GM21529 (cell line): Measurements from ENCODE around the gene PLCB1.
"Not testable (repeated sequence)": the region's sequence is repeated elsewhere in the genome, so short reads cannot be mapped to it uniquely, and the experiment has no call there.

ENCODE experiments used
- ATAC-seq: cut with Tn5 transposase; IDR thresholded peaks from one replicate; pipeline ENCODE4 v1.9.1; 2021; ENCODE audit not compliant: unreplicated experiment

The PLCB1 gene

DNA sequence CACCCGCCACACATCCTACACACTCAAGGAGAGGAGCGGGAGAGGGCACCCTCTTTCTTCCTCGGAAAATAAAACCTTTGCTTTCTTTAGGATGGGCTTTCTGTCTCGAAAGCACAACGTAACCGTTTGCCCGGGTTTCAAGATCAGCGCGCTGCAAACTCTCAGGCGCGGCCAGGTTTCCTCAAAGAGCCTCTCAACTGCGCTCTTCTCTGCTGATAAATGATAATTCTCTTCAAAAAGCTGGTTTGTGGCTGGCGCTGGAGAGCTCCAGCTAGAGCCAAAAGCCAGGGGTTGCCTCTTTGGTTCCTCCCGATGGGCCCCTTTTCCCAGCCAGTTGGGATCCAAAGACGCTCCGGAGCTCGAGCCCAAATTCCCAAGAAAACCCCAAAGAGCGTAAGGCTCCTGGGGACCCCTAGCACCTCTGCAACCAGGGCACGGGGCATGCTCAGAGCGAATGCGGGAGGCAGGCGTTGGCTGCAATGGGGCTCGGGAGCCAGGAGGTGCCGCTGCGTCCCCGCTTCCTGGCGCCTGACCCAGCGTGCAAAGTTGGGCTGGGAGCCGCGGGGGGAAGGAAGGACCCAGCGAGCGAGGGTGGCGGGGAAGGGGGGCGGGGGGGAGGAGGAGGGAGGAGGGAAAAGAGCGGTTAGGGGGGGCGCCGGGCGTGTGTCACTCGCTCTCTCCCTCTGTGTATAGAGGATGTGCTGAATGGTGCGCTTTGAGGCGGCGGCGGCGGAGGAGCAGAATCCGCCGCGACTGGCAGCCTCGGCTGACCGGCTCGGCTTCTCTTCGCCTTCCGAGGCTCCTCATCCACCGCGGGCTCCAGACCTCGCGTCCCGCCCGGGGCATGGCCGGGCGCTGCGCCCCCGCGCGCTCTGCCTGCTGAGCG lies at the start of gene PLCB1:
PLCB1 (plus strand) TSS at position 669 of the 886 bp plus-strand sequence. CDS start 386 bp downstream, outside the sequence.
- peak; percentile 74 for ATAC-seq

DNA sequence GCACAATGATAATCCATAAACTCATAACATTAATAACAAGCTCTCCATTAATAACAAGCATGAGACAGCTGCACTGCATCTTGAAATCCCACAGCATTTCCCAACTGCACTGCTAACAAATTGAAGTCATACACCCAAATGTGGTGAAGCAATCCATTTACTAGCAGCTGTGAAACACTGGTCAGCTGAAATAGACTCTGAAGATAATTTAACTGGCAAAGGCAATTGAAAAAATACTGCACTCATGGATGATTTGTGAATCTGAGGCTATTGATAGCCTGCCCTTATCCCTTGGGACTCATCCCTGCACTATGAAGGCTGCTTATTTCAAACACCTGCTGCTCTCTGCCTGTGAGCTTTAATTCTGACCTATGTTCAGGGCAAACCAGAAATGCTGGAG lies 49.1 kb upstream of the PLCB1 start:
- ATAC-seq, result no peak

DNA sequence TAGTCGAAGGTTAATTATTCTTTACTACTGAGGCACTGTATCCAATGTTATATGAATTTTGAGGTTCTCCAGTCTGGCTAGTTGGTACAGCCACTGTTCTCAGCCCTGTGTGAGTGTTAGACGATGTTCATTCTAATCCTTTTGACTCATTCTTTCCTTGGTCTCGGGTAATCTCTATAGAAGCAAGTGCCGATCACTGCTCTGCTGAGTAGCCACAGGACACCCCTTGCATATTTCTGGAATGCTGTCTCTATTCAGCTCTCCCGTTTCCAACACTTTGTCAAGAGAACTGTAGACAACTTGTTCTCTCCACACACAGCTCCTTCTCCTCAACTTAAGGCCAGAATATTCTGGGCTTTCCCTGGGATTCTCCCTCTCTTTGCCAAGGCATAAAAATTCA lies 42.4 kb upstream of the PLCB1 start:
- ATAC-seq, result no peak

DNA sequence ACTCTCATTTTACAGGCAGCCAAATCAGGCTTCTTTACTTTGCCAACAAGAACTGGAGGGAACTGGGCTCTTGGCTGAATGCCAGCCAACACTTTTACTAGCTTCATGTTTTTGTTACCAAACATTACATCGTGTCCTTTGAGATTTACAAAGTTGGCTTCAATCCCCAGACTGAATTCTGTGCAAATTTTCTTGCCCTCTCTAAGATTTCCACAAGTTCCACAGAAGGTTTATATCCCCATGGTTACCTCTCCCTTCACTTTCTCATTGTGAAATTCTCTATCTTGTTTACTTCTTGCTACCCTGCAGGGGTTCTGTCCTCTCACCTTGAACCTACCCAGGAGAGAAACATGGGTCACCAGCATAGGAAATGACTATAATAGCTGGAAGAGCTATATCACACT lies 37.6 kb upstream of the PLCB1 start:
- no peak for ATAC-seq

DNA sequence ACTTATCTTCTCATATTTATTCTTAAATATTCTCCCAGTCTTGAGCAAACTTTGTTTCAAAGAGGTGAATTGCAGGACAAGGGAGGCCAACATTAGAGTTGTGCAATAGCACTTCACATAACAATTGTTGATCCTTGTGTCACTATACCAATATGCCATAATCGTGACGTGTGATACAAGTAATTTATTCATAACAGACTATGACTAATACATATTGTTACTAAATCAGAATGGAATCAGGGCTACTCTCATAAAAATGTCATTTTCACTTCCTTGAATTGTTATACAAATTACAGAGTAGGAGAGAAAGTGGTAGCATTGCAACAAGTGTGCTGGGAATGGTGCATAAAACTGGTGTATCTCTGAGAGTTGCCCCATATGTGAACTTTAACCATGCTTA lies 37.2 kb upstream of the PLCB1 start:
- no peak for ATAC-seq

DNA sequence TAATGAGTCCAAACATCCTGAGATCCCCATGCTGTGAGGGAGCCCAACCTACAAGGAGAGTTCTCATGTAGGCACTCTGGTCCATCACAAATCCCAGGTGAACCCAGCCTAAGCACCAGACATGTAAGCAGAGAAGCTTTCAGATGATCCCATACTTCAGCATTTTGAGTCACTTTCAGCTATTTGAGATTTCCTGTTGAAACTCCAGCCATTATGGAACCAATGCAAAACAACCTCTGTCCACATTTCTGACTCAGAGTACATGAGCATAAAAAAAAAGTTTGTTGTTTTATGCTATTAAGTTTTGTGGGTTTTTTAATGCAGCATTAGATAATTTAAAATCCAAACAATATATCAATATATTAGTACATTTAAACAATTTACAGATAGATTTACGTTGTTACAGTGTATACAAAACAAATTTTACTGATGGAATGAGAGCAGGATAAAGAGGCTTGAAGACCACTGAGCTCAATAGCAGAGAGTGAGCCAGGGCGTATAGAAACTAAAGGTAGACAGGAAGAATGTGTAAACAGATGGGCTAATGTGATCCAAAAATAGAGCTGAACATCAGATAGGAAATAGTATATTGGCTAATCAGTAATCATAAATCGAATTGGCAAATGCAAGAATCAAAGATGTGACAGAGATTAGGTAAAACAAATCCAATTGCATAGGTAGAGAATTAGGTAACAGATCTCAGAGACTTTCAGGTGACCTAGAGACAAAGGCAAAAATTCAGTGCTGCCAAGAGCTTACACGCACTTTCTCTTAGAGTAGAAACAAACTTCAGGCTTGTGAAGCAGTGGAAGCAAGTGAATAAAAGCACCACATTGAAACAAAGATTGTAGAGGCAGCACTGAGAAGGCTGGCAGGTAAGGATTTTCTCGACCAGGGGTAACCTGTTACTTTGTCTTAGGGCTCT lies 36.2 kb upstream of the PLCB1 start:
- no peak for ATAC-seq

DNA sequence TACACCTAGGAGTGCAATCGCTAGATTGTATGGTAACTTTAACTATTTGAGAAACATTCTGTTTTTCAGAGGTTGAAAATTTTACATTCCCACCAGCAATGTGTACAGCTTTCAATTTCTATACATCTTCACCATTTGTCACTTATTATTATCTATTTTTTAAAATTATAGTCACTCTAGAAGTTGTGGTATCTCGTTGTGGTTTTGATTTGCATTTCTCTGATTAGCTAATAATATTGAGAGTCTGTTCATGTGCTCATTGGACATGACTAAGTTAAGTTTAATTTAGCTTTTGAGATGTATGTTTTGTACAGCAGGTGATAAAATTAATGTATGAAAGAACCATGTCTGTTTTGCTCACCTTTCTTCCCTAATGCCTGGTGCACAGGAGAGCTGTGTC lies 34.8 kb upstream of the PLCB1 start:
- no peak for ATAC-seq

DNA sequence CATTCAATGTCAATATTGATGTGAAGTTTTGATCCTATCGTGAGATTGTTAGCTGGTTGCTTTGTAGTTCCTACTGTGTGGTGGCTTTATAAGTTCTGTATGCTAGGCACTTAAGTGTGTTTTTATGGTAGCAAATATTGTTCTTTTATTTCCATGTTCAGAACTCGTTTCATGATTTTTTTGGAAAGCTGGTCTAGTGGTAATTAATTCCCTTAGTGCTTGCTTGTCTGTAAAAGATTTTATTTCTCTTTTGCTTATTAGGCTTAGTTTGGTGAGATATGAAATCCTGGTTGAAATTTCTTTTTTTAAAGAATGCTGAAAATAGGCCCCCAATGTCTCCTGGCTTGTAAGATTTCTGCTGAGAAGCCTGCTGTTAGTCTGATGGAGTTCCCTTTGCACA lies 27.8 kb upstream of the PLCB1 start:
- no peak for ATAC-seq

DNA sequence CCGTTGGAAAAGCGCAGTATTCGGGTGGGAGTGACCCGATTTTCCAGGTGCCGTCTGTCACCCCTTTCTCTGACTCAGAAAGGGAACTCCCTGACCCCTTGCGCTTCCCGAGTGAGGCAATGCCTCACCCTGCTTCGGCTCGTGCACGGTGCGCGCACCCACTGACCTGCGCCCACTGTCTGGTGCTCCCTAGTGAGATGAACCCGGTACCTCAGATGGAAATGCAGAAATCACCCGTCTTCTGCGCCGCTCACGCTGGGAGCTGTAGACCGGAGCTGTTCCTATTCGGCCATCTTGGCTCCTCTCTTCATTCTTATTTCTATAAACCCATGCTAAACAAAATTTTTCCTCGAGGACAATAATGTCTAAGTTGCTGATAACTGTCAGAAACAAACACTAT lies 17.5 kb upstream of the PLCB1 start:
- ATAC-seq, result not testable (repeated sequence)

DNA sequence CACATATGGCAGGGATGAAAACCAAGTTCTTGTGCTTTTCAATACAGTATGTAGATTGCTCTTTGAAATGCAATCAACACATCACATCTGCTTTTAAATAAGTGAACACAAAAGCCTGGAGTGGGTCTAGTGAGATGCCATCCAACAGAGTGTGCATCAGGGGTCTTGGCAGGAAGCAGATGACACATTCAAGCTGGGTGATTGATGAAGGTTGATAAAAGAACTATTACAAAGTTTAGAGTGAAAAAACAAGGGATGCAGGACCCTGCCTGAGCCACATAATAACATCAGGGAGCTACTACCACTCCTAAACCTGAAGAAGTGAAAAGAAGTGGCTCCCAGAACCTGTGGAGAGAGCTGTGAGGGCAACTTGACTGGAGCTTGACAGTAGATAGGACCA lies 16.6 kb upstream of the PLCB1 start:
- no peak for ATAC-seq

DNA sequence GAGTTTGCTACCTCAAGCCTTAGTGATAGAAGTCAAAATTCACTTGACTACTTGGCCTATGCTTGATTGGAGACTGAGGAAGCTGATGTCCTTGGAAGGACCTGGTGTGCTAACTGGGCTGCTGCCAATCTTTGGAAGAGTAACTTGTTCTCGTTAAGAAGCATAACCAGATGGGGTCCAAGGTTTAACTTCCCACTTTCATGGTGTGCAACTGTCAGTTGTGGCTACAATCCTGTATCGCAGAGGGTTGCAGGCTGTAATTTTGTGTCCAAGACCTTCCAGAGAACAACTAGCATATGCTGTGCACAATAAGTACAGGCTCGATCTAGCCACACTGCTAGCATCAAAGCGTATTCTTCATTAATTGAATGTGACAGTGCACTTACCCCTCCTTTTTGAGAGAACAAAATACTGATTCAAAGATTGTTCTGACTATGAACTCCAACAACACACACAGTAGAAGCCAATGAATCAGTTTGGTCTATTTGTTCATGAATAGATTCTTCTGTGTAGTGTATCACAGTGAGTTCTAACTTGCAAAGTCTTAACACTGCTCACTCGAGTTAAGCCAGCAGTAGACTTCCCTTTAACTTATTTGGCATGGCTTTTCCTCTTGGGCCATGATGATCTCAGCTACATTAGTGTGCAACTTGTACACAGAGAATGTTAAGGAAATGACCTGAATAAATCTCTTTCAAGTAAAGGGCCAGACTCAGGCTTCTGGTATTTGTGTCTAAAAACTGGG lies 15.8 kb upstream of the PLCB1 start:
- ATAC-seq, result no peak

DNA sequence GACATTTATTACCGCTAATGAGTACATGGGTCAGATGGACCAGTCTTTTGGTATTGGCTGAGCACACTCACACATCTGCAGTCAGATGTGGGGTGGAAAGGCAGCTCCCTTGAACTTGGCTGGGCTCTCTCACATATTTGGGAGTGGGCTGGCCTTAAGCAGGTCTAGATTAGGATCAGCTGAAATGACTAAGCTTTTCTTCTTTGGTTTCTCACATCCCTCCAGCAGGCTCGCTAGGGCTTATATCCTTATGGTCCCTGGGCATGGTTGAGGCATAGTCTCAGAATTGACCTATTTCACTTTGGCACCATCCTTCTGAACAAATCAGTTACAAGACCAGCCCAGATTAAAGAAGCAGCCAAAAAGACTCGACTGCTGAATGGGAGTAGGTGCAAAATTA lies 14.4 kb upstream of the PLCB1 start:
- no peak for ATAC-seq

DNA sequence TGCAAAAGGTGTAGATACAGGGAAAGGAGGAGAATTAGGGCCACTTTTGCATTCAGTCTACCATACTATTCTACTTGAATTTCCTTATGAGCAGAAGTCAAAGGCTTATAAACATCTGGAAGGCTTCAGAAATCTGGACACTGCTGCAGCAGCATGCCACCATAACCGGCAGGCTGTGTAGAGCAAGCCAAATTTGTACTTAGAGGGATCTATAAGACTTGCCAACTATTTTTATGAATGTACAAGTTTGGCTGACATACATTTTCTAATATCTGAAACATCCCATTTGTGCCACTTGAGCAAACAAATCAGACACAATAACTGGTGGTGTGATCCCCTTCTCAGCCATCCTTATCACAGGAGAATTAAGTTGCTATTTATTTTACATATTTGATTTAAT lies 14.0 kb upstream of the PLCB1 start:
- ATAC-seq, result no peak

DNA sequence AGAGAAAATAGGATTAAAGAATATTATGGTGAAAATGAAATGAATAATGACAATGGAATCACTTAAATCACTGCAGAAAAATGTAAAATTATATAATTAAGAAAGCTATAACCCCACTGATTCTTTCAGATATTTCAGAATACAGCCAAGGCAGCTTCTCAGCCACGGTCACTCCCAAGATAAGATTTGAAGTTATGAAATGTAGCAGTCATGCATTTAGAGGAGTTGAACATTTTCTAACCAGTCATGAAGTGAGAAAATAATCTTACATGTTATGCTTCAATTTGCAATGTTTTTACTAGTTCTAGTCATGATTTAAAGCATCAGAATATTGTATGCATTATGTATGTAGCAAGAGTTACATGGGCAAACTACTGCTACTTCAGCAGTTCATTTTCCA lies 13.3 kb upstream of the PLCB1 start:
- no peak for ATAC-seq

DNA sequence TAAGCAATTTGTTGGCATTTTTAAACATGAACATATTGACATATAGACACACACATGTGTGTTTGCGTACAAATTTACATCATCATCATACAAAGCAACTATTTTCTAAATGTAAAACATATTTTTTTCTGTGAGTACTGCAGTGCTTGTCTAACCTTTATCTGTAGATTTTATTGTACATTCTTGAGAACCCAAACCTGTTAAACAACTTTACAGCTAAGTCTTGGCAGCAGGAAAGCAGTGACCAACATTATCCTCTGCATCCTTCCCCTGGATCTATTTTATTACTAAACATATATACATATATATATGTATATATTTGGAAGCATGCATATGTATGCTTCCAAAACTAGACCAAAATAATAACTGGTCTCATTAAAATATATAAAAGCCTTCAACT lies 10.4 kb upstream of the PLCB1 start:
- ATAC-seq, result no peak

DNA sequence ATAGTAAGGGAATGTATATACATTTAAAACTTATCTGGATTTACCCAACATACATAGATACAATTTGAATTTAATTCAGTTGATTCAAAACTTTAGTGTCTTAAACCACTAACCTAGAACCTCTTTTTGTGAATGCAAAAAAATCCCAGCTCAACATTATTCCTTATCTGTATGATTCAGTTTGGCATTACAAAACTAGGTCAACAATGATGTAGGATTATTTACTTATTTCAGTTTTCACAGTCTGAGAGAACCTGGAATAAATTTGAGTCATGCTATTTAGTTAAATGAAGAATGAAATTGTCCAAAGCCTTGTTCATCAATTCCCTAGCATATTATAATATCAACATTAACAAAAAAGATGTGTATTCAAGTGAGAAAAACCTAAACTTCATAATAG lies 7.4 kb upstream of the PLCB1 start:
- ATAC-seq, result no peak

DNA sequence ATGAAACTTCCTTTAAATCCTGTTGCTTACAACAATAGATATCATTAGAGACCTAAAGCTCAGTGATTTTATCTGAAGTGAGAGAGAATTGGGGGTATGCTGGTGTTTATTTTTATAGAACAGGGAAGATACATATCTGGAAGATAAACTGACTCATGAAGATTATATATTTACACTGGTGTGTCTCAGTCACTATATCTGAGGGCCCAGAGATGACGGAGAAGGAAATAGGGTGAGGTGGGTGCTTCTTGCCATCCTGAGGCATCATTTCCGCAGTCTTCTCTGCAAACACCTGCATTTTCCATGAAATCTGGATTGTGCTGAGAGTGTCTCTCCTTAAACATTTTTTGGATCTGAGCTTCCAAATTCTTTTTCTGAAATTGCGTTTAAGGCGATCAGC lies 5.9 kb upstream of the PLCB1 start:
- no peak for ATAC-seq

DNA sequence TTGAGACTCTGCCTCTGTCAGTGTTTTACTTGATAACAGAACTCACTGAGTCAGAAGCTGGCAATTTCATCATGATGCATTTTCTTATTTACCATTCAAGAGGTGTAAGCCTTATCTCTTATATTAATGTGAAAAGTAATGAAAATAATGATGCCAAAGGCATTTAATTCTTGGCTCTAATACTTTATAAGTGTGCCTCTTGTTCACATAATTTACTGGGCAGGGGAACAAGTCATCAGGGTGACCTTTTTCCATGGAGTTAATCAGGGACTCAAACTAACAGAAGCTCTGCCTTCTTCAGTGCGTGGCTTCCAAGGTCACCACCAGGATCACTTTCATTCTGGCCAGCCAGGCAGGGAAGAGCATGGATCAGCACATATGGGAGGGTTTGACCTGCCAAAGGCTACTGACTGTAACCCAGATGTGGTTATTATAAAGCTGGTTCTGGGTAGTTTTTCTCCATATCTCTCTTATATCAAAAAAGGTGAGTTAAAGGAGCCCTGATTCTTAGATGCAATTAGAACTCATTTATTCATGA lies 5.2 kb upstream of the PLCB1 start:
- ATAC-seq, result no peak

DNA sequence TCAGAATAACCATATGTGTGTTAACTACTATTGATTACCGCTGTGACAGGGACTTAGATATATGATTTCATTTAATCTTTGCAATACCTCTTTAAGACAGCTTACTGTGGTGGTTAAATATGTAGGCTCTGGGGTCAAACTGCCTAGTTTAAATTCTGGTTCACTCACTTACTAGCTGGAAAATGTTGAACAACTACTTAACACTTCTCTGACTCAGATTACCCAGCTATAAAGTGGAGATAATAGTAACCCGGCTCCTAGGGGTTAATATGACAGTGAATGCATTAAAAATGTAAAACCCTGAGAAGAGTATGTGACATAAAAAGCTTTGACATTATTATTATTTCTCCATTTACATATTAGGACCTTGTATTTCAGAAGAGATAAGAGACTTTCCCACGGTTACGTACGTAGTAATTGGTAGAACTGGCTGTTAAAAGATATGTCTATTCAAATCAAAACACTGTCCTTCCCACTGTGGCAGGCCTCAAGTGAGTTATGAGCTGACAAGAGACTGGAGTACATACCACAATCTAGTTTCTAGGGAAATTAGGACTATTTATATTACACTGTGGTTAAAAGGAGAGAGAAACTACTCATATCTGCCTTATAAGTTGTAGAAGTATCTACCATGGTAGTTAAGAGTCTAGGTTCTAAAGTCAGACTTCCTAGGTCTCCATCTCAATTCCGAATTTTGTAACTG lies 4.4 kb upstream of the PLCB1 start:
- ATAC-seq, result peak; percentile 77

DNA sequence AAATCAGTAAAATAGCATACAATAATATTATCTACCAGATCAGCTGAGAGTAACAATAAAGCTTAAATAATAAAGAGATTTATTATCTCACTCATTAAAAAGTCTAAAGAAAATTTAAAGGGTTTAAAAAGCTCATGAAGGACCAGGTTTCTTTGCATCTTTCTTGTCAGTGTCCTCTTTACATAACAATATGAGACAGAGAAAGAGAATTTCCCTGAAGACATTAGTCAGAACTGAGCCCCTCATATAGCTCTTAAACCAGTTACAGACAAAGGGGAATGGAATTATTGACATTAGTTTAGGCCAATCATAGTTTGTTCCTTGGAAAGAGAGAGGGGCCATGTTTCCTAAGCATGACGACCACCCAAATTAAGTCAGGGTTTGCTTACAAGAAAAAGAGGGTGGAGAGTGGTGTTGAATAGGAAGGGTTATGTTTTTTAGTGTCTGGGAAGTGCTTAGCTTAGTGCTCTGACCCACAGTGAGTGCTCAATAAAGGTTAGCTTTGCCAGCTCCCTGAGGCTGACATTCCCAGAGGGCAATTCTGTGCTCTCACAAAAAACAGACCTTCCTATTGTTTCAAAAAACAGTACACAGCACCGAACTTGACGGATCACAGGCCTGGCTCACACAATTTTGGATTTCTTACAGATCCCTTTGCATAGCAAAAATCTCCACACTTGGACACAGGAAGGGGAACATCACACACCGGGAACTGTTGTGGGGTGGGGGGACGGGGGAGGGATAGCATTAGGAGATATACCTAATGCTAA lies 3.6 kb upstream of the PLCB1 start:
- ATAC-seq, result no peak
